GM12878 (cell line): ENCODE results near the gene ADAMTS5. TPM values are rescaled to one million over a fixed set of nuclear protein-coding genes. Genes with fewer than 3 reads are reported as not detected.

Experiments
- ATAC-seq: fragments of 200-7000 bp; cut with Tn5 transposase; 3 replicates; pipeline ENCODE4 v1.9.1; 2020; ENCODE audit warnings: mild to moderate bottlenecking, moderate library complexity
- BruUV-seq: library from RNA; stranded (reverse); fragments of 400-500 nt; replicated peaks from 2 replicates; lab custom pipeline; 2021; lab: Mats Ljungman, UMichigan
- CTCF ChIA-PET: fragments of 300-600 bp; sonication (Branson Sonifier 250); formaldehyde crosslinking; extraction: SDS; loops from one replicate; lab custom pipeline; 2021; ENCODE audit warnings: inconsistent platforms; lab: Yijun Ruan, JAX
- POLR2A ChIA-PET: fragments of 350-600 bp; formaldehyde crosslinking; extraction: SDS; loops from one replicate; lab custom pipeline; 2021; ENCODE audit warnings: inconsistent platforms; lab: Charles Lee
- RAD21 ChIA-PET: fragments of 300-600 bp; sonication (Branson Sonifier 250); formaldehyde crosslinking; loops from one replicate; lab custom pipeline; 2023; ENCODE audit warnings: antibody characterized with exemption; ENCODE audit not compliant: unreplicated experiment; lab: Charles Lee
- SMC1A ChIA-PET: fragments of 300-600 bp; sonication (Branson Sonifier 250); formaldehyde crosslinking; loops from one replicate; lab custom pipeline; 2023; ENCODE audit not compliant: unreplicated experiment, uncharacterized antibody; lab: Charles Lee
- DNase-seq: peaks from one replicate; pipeline ENCODE4 v3.0.0-alpha.2; 2011; ENCODE audit warnings: low read depth, low spot score
- FAIRE-seq: peaks from 3 replicates; lab custom pipeline; 2011; peaks lifted over from hg19 to GRCh38; lab: Jason Lieb, UNC
- H2AFZ ChIP-seq: 2 replicates; pipeline ENCODE4 v1.6.0; 2011; ENCODE audit warnings: low read depth, low read length, control low read depth; ENCODE audit not compliant: control insufficient read depth
- H3K27ac ChIP-seq: 2 replicates; pipeline ENCODE4 v1.5.1; 2011; ENCODE audit warnings: control low read depth; ENCODE audit not compliant: control insufficient read depth, insufficient read depth
- H3K27me3 ChIP-seq, 2 experiments: replicated peaks in 1 of 2; 2 replicates each; pipeline versions ENCODE4 v1.6.0 to v1.6.1; 2011; ENCODE audit warnings: low read length in 1 of 2; ENCODE audit not compliant: control insufficient read depth in 2 of 2, insufficient read depth in 2 of 2
- H3K36me3 ChIP-seq, 2 experiments: 2 replicates each; pipeline ENCODE4 v1.5.1; 2011; ENCODE audit warnings: low read length in 1 of 2; ENCODE audit not compliant: control insufficient read depth in 2 of 2, insufficient read depth in 2 of 2
- H3K4me1 ChIP-seq: 2 replicates; pipeline ENCODE4 v1.6.1; 2011; ENCODE audit warnings: mild to moderate bottlenecking, low read length, moderate library complexity, mixed read lengths; ENCODE audit not compliant: control insufficient read depth, insufficient read depth
- H3K4me2 ChIP-seq: 2 replicates; pipeline ENCODE4 v1.6.0; 2011; ENCODE audit warnings: control low read depth; ENCODE audit not compliant: control insufficient read depth, insufficient read depth
- H3K4me3 ChIP-seq: fragments of 200-600 bp; sonication (generic); 2 replicates; pipeline ENCODE4 v1.5.1; 2016
- H3K79me2 ChIP-seq: 2 replicates; pipeline ENCODE4 v1.6.0; 2011; ENCODE audit warnings: low read length; ENCODE audit not compliant: control insufficient read depth, insufficient read depth
- H3K9ac ChIP-seq: 2 replicates; pipeline ENCODE4 v1.8.0; 2011; ENCODE audit warnings: low read length, control low read depth, mixed read lengths; ENCODE audit not compliant: control insufficient read depth, insufficient read depth
- H3K9me3 ChIP-seq: replicated peaks from 3 replicates; pipeline ENCODE4 v1.5.1; 2011; ENCODE audit warnings: mild to moderate bottlenecking, low read length; ENCODE audit not compliant: control insufficient read depth, insufficient read depth
- H4K20me1 ChIP-seq: 2 replicates; pipeline ENCODE4 v1.6.0; 2011; ENCODE audit not compliant: control insufficient read depth, insufficient read depth
- BRCA1 ChIP-seq: IDR thresholded peaks from 2 replicates; pipeline ENCODE4 v1.6.1; 2011; ENCODE audit warnings: low read depth, low read length, improper control_type of control experiment
- DPF2 ChIP-seq: fragments of 450-650 bp; IDR thresholded peaks from 2 replicates; pipeline ENCODE4 v1.6.1; 2017; ENCODE audit warnings: mild to moderate bottlenecking
- EED ChIP-seq: sonication (generic); IDR thresholded peaks from 2 replicates; pipeline ENCODE4 v1.6.1; 2016; ENCODE audit warnings: antibody characterized with exemption, low read depth
- ELK1 ChIP-seq: IDR thresholded peaks from 2 replicates; pipeline ENCODE4 v1.6.1; 2012; ENCODE audit warnings: low read depth, low read length, improper control_type of control experiment
- HDAC6 ChIP-seq: fragments of 200-600 bp; sonication (generic); IDR thresholded peaks from one replicate; pipeline ENCODE4 v1.8.0; 2017; ENCODE audit warnings: antibody characterized with exemption; ENCODE audit not compliant: unreplicated experiment
- JUNB ChIP-seq: IDR thresholded peaks from 2 replicates; pipeline ENCODE4 v1.6.1; 2016; ENCODE audit warnings: antibody characterized with exemption, mild to moderate bottlenecking
- KAT2A ChIP-seq: conservative IDR thresholded peaks from 2 replicates; pipeline ENCODE4 v1.6.1; 2011; ENCODE audit warnings: low read depth, low read length; ENCODE audit not compliant: control insufficient read depth
- MTA2 ChIP-seq: fragments of 450-650 bp; IDR thresholded peaks from 2 replicates; pipeline ENCODE4 v1.6.1; 2016; ENCODE audit warnings: low read depth, mild to moderate bottlenecking, moderate library complexity
- TCF3 ChIP-seq: IDR thresholded peaks from 2 replicates; pipeline ENCODE4 v1.6.1; 2012; ENCODE audit warnings: low read depth, mild to moderate bottlenecking, low read length, borderline replicate concordance; ENCODE audit not compliant: insufficient read depth
- USF2 ChIP-seq: IDR thresholded peaks from 2 replicates; pipeline ENCODE4 v1.6.1; 2011; ENCODE audit warnings: low read depth, low read length, improper control_type of control experiment, borderline replicate concordance
- WGBS: methylation state at CpG from one replicate; pipeline ENCODE4 v1.1.6; 2016; ENCODE audit warnings: low lambda C conversion rate; ENCODE audit not compliant: insufficient replicate concordance, insufficient coverage; ENCODE audit errors: missing lambda C conversion rate; 5-methylcytosine and 5-hydroxymethylcytosine counted together
- in situ Hi-C: fragments of 300-500 bp; cut with MboI; formaldehyde crosslinking; loops from 9 replicates; pipeline ENCODE4 v1.14.3; 2018; ENCODE audit warnings: mixed read lengths
- intact Hi-C: fragments of 100-400 bp; cut with micrococcal nuclease; formaldehyde crosslinking; loops from one replicate; pipeline ENCODE4 v1.14.2; 2022; ENCODE audit not compliant: unreplicated experiment
- polyA plus RNA-seq, 11 experiments: library from polyadenylated mRNA; depleted of rRNA in 4 of 11; unstranded in 6 of 11; stranded (reverse) in 5 of 11; fragments of >200 nt; fragmentation: Nextera tagmentation in 4 of 11; fragmentation: Illumina TruSeq in 1 of 11; extraction: Ambion mirVana in 4 of 11; extraction: Trizol in 1 of 11; gene quantifications; 1 replicate in 1 of 11; 2 replicates in 10 of 11; pipeline versions ENCODE4 v1.2.1 to v1.2.3, GENCODE V29; 2011 to 2016; ENCODE audit warnings: inconsistent platforms in 2 of 11, missing spikeins in 2 of 11, low read depth in 1 of 11
- total RNA-seq, 4 experiments: library from RNA; depleted of rRNA in 3 of 4; stranded (reverse); fragments of >200 nt in 3 of 4; fragmentation: Illumina TruSeq in 1 of 4; extraction: Trizol in 1 of 4; gene quantifications; 2 replicates each; pipeline versions ENCODE4 v1.2.1 to v1.2.3, GENCODE V29; 2013 to 2021
- TF ChIP-seq, protein P1 (sequence below): fragments of 450-650 bp; IDR thresholded peaks from 2 replicates; pipeline ENCODE4 v1.6.1; 2017; ENCODE audit warnings: mild to moderate bottlenecking, moderate library complexity
- TF ChIP-seq, protein P2 (sequence below): IDR thresholded peaks from 2 replicates; pipeline ENCODE4 v1.6.1; 2012; ENCODE audit warnings: low read length, inconsistent platforms

ADAMTS5 gene
- total and polyA plus RNA-seq, 10 of the 15 experiments (the other 5 are each of a cell fraction or from before 2014, with no cell fraction given), result not detected

- no peak for TF ChIP-seq ELK1
Measured at GRCh38 chr21:26914557-26914956, 52.3 kb downstream of the ADAMTS5 start (continued).

GRCh38 chr21:26912466-26912865 is 54.4 kb downstream of the ADAMTS5 start:
- 42% methylated on average over 1 of the region's 1 CpG for WGBS
- H3K4me1 ChIP-seq, result no peaks in the 10 kb centered on the region
- no peaks in the 10 kb centered on the region for H3K9me3 ChIP-seq
- FAIRE-seq (no peak), ATAC-seq (no peak), DNase-seq (no peak)
- H3K4me3 ChIP-seq, result no peak overlapping the region
- in situ Hi-C loops, result no loop called here
- H3K27me3 ChIP-seq, result no peaks in the 10 kb centered on the region
- no peak overlapping the region for H3K9ac ChIP-seq
- no peaks in the 10 kb centered on the region for H4K20me1 ChIP-seq
- CTCF ChIA-PET, result interaction anchor here (0.6 kb wide), 1 partner anchor 18 kb away, joined by 3 read pairs; no protein-coding TSS in a partner anchor
- H3K79me2 ChIP-seq, result no peaks in the 10 kb centered on the region
- intact Hi-C loops, result no loop called here
- POLR2A ChIA-PET, result no interaction called here
- SMC1A ChIA-PET, result no interaction called here
- no peak overlapping the region for H2AFZ ChIP-seq
- H3K36me3 ChIP-seq, result no peaks in the 10 kb centered on the region
- BruUV-seq, result no TSS peak
- no peak overlapping the region for H3K4me2 ChIP-seq
- H3K27ac ChIP-seq, result no peak overlapping the region
- RAD21 ChIA-PET, result no interaction called here
- TF ChIP-seq MTA2, result no peak
- no peak for TF ChIP-seq BRCA1
- no peak for TF ChIP-seq JUNB
- no peak for TF ChIP-seq HDAC6
- no peak for TF ChIP-seq KAT2A
- TF ChIP-seq, protein P1, sequence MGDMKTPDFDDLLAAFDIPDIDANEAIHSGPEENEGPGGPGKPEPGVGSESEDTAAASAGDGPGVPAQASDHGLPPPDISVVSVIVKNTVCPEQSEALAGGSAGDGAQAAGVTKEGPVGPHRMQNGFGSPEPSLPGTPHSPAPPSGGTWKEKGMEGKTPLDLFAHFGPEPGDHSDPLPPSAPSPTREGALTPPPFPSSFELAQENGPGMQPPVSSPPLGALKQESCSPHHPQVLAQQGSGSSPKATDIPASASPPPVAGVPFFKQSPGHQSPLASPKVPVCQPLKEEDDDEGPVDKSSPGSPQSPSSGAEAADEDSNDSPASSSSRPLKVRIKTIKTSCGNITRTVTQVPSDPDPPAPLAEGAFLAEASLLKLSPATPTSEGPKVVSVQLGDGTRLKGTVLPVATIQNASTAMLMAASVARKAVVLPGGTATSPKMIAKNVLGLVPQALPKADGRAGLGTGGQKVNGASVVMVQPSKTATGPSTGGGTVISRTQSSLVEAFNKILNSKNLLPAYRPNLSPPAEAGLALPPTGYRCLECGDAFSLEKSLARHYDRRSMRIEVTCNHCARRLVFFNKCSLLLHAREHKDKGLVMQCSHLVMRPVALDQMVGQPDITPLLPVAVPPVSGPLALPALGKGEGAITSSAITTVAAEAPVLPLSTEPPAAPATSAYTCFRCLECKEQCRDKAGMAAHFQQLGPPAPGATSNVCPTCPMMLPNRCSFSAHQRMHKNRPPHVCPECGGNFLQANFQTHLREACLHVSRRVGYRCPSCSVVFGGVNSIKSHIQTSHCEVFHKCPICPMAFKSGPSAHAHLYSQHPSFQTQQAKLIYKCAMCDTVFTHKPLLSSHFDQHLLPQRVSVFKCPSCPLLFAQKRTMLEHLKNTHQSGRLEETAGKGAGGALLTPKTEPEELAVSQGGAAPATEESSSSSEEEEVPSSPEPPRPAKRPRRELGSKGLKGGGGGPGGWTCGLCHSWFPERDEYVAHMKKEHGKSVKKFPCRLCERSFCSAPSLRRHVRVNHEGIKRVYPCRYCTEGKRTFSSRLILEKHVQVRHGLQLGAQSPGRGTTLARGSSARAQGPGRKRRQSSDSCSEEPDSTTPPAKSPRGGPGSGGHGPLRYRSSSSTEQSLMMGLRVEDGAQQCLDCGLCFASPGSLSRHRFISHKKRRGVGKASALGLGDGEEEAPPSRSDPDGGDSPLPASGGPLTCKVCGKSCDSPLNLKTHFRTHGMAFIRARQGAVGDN, result no peak
- no peak for TF ChIP-seq DPF2
- TF ChIP-seq TCF3, result no peak
- TF ChIP-seq EED, result no peak
- TF ChIP-seq USF2, result no peak
- TF ChIP-seq, protein P2, sequence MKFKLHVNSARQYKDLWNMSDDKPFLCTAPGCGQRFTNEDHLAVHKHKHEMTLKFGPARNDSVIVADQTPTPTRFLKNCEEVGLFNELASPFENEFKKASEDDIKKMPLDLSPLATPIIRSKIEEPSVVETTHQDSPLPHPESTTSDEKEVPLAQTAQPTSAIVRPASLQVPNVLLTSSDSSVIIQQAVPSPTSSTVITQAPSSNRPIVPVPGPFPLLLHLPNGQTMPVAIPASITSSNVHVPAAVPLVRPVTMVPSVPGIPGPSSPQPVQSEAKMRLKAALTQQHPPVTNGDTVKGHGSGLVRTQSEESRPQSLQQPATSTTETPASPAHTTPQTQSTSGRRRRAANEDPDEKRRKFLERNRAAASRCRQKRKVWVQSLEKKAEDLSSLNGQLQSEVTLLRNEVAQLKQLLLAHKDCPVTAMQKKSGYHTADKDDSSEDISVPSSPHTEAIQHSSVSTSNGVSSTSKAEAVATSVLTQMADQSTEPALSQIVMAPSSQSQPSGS, result no peak
